Mesodermal cell (in vitro differentiated cells): ENCODE data around the gene AP3M1.

Experiments
- H3K27ac ChIP-seq: 2 replicates; pipeline ENCODE4 v1.7.0; 2013; ENCODE audit warnings: mild to moderate bottlenecking, low read depth, low read length, moderate library complexity; ENCODE audit not compliant: severe bottlenecking
- H3K36me3 ChIP-seq: 2 replicates; pipeline ENCODE4 v1.7.1; 2013; ENCODE audit warnings: mild to moderate bottlenecking, low read length, moderate library complexity; ENCODE audit not compliant: control insufficient read depth, insufficient read depth
- H3K4me1 ChIP-seq: one replicate; pipeline ENCODE4 v1.7.1; 2013; ENCODE audit warnings: mild to moderate bottlenecking, low read length; ENCODE audit not compliant: insufficient read depth, control insufficient read depth, poor library complexity, severe bottlenecking
- H3K4me3 ChIP-seq: 2 replicates; pipeline ENCODE4 v1.7.0; 2013; ENCODE audit warnings: low read length, control low read depth, mild to moderate bottlenecking; ENCODE audit not compliant: insufficient read depth, poor library complexity, severe bottlenecking; ENCODE audit errors: extremely low read depth
- H3K9me3 ChIP-seq: 2 replicates; pipeline ENCODE4 v1.7.1; 2013; ENCODE audit warnings: mild to moderate bottlenecking, low read length, moderate library complexity; ENCODE audit not compliant: control insufficient read depth
- WGBS, 2 experiments: methylation state at CpG; one replicate each; pipeline ENCODE4 v1.1.5; 2013; ENCODE audit warnings: missing lambda C conversion rate in 2 of 2; ENCODE audit not compliant: insufficient coverage in 2 of 2; 5-methylcytosine and 5-hydroxymethylcytosine counted together

The AP3M1 gene

DNA sequence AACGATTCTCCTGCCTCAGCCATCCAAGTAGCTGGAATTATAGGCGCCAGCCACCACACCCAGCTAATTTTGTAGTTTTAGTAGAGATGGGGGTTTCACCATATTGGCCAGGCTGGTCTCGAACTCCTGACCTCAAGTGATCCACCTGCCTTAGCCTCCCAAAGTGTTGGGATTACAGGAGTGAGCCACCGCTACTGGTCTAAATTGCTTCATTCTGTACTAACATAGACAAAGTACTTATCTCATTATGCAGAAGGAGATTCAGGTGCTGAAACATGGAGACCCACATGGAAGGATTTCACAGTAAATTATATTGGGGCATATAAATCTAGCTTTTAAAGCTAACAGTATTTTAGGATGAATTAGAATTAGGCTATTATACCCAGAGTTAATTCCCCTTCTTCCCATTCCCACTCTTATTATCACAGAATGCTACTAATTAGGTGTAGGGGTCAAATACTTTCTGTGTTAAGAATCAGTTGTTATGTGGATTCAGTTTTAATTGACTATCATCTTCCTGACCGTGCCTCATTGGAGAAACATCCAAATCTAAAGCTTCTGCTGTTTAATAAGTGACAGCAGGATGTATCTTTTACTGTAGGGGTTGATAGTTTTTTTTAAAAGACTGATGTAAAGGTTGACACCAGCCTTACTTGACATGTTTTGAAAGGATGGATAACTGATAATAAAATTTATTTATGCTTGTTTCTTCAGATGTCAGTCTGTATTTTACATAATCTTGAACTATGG lies 27.6 kb upstream of the AP3M1 start:
- no peak overlapping the region for H3K27ac ChIP-seq
- H3K4me1 ChIP-seq: peaks cover 16% of the 10 kb centered on the region
- no peaks in the 10 kb centered on the region for H3K36me3 ChIP-seq
- peak overlapping the region; percentile 64 for H3K4me3 ChIP-seq
- H3K9me3 ChIP-seq: no peaks in the 10 kb centered on the region
- 95% methylated on average over 2 of the region's 5 CpGs; no CpG with 5 or more reads in 1 of the 2 experiments for WGBS, 2 experiments

DNA sequence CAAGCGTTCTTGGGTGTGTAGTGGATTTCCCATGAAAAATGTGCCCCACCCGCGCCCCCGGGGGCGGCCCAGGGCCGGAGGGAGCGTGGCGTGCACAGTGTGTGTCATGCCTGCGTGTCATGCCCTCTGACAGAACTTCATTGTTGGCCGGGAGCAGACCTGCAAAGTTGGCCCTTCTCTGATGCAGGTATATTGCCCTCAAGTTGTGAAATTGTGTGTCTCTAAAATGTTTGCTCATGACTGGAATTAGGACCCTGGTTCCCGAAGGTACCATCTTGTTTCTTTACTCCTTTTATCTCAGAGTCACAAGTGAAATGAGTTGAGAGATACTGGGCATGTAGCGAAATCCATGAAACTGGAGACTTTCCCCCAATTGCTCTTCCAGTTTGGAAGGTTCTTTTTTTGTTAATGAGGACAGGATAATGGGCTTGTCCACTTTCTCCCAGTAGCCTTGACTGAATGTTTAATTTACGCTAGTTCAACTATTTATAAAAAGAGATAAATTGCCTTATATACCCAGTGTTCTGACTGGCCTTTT lies 26.6 kb upstream of the AP3M1 start:
- H3K27ac ChIP-seq: peak overlapping the region; percentile 85
- 2 to 16% methylated on average over 9 to 11 of the region's 13 CpGs for WGBS, 2 experiments
- H3K4me1 ChIP-seq: peaks cover 16% of the 10 kb centered on the region
- peak overlapping the region; percentile 64 for H3K4me3 ChIP-seq
- H3K9me3 ChIP-seq: no peaks in the 10 kb centered on the region
- H3K36me3 ChIP-seq: no peaks in the 10 kb centered on the region

DNA sequence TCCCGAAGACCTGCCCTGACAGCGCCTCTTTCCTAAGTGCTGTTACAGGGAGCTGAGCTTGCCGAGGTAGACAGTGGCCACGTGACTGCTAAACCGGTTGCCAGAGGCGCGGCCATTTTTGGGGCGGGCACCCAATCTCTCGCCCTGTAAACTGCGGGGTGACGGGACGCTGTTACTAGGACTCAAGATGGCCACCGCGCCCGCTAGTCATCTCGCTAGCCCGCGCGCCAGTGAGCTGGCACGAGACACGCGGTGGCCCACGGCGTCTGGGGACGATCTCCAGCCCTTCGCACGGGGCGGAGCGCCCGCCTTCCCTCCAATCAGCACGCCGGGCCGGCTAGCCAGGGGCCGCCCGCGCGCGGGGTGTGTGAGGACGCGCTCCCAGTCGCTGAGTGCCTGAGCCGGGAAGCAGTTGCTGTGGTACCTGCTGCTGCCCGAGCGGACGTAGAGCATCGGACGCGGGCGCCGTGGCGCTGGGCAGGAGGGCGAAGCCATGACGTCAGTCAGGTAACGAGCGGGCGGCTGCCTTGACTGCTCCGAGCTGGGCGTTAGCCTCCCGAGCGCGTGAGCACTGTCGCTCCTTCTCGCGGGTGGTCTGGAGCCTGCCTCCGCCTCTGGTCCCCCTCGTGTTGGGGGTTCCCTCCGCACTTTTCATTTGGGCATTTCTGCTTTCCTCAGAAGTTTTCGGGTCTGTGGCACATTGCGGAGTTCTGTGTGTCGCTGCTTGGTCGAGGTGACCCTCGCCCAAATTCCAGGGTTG lies 25.9 kb upstream of the AP3M1 start:
- Histone ChIP-seq H3K9me3 (no peaks in the 10 kb centered on the region), H3K27ac (peak overlapping the region; percentile 85), H3K36me3 (no peaks in the 10 kb centered on the region), H3K4me1 (peaks cover 16% of the 10 kb centered on the region), H3K4me3 (peak overlapping the region; percentile 64)
- WGBS, 2 experiments: 0 to 1% methylated on average over 66 to 67 of the region's 72 CpGs

- 9 to 22% methylated on average over 7 of the region's 10 CpGs for WGBS, 2 experiments
- peak overlapping the region; percentile 64 for H3K4me3 ChIP-seq
- no peaks in the 10 kb centered on the region for H3K9me3 ChIP-seq
- H3K27ac ChIP-seq: peak overlapping the region; percentile 85
- peaks cover 16% of the 10 kb centered on the region for H3K4me1 ChIP-seq
- no peaks in the 10 kb centered on the region for H3K36me3 ChIP-seq
Measured at GRCh38 chr10:74175510-74176379, 25.1 kb upstream of the AP3M1 start.

- Histone ChIP-seq H3K4me3 (no peak overlapping the region), H3K4me1 (peaks cover 13% of the 10 kb centered on the region), H3K36me3 (no peaks in the 10 kb centered on the region), H3K27ac (no peak overlapping the region), H3K9me3 (no peaks in the 10 kb centered on the region)
- 64 to 67% methylated on average over 2 to 3 of the region's 3 CpGs for WGBS, 2 experiments
Measured at GRCh38 chr10:74174521-74174920, 23.9 kb upstream of the AP3M1 start.

GRCh38 chr10:74171625-74172024 lies 21.0 kb upstream of the AP3M1 start:
- no CpG with 5 or more reads among the region's 2 CpGs for WGBS, 2 experiments
- Histone ChIP-seq H3K27ac (no peak overlapping the region), H3K4me3 (no peak overlapping the region), H3K9me3 (no peaks in the 10 kb centered on the region), H3K36me3 (no peaks in the 10 kb centered on the region), H3K4me1 (no peaks in the 10 kb centered on the region)

- Histone ChIP-seq H3K36me3 (no peaks in the 10 kb centered on the region), H3K4me3 (no peak overlapping the region), H3K9me3 (no peaks in the 10 kb centered on the region), H3K27ac (no peak overlapping the region), H3K4me1 (peaks cover 6% of the 10 kb centered on the region)
- 100% methylated on average over 1 of the region's 1 CpG; no CpG with 5 or more reads in 1 of the 2 experiments for WGBS, 2 experiments
Measured at GRCh38 chr10:74167443-74167842, 16.8 kb upstream of the AP3M1 start.

DNA sequence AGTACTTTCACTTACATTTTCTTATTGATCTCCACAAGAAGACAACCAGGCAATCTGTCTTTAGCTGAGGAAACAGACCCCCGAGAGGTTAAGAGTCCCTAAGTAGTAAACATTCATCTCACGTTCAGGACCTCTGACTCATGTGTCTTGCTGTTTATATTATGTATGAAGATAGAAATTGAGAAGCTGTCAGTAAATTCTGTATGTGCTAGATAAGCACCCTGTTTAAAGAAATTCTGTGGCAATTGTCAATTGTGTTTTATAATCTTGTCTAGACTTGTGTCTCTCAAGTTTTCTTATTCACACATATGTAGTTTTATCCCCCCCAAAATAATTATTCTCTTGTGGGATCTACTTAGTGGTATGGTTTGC lies 14.9 kb upstream of the AP3M1 start:
- H3K9me3 ChIP-seq: no peaks in the 10 kb centered on the region
- H3K36me3 ChIP-seq: no peaks in the 10 kb centered on the region
- no peak overlapping the region for H3K4me3 ChIP-seq
- H3K27ac ChIP-seq: no peak overlapping the region
- H3K4me1 ChIP-seq: peaks cover 6% of the 10 kb centered on the region
- WGBS, 2 experiments: 80% methylated on average over 1 of the region's 2 CpGs; no CpG with 5 or more reads in 1 of the 2 experiments

GRCh38 chr10:74164716-74165529 lies 14.3 kb upstream of the AP3M1 start:
- Histone ChIP-seq H3K4me3 (no peak overlapping the region), H3K27ac (peak overlapping the region; percentile 68), H3K36me3 (no peaks in the 10 kb centered on the region), H3K4me1 (peaks cover 6% of the 10 kb centered on the region), H3K9me3 (no peaks in the 10 kb centered on the region)
- 77 to 100% methylated on average over 3 of the region's 6 CpGs for WGBS, 2 experiments
